ENCODE results near the gene ARHGAP21.

- TF ChIP-seq CTCF (conservative IDR thresholded peaks at IDR 0.05; ENCODE audit: low read depth, low read length) (no peak), EZH2 (IDR thresholded peaks at IDR 0.05; ENCODE audit: low read length, unreplicated experiment) (no peak), EZH2phosphoT487 (IDR thresholded peaks at IDR 0.05; ENCODE audit: borderline replicate concordance, low read length) (no peak)
Measured at GRCh38 chr10:24670964-24671670, 52.6 kb downstream of the ARHGAP21 start.
